Effector memory CD8-positive, alpha-beta T cell (primary cell): ENCODE results near the gene TTC31.
"Not testable (repeated sequence)": the region's sequence is repeated elsewhere in the genome, so short reads cannot be mapped to it uniquely, and the experiment has no call there.

Experiments
- ATAC-seq: fragments of 150-1000 bp; cut with Tn5 transposase; replicated peaks from 2 replicates; pipeline ENCODE4 v1.10.0; 2021; ENCODE audit warnings: mild to moderate bottlenecking, moderate library complexity
- DNase-seq, 3 experiments: peaks; one replicate each; pipeline ENCODE4 v3.0.0; 2021
- H3K27ac Mint-ChIP-seq, 2 donors: one replicate each; pipeline ENCODE4 v1.8.0; 2022; ENCODE audit warnings: mild to moderate bottlenecking in 2 of 2, mixed read lengths in 2 of 2, moderate library complexity in 2 of 2
- H3K27me3 Mint-ChIP-seq, 2 donors: one replicate each; pipeline ENCODE4 v1.8.0; 2022; ENCODE audit warnings: mixed read lengths in 2 of 2
- H3K36me3 Mint-ChIP-seq: one replicate; pipeline ENCODE4 v1.8.0; 2022; ENCODE audit warnings: mild to moderate bottlenecking, moderate library complexity, mixed read lengths; ENCODE audit not compliant: insufficient read depth
- H3K4me1 Mint-ChIP-seq, 2 donors: one replicate each; pipeline ENCODE4 v1.8.0; 2022; ENCODE audit warnings: low read depth in 2 of 2, mixed read lengths in 2 of 2
- H3K4me3 Mint-ChIP-seq, 2 donors: one replicate each; pipeline ENCODE4 v1.8.0; 2022; ENCODE audit warnings: mild to moderate bottlenecking in 2 of 2, mixed read lengths in 2 of 2, moderate library complexity in 2 of 2
- H3K9me3 Mint-ChIP-seq, 2 donors: one replicate each; pipeline ENCODE4 v1.8.0; 2022; ENCODE audit warnings: mixed read lengths in 2 of 2

Gene TTC31

GRCh38 chr2:74461187-74462053 lies 21.5 kb upstream of the TTC31 start:
- Mint-ChIP-seq H3K36me3 (peaks cover 64% of the 10 kb centered on the region), H3K27me3 (no peaks in the 10 kb centered on the region), H3K4me1 (peaks cover 27 to 46% of the 10 kb centered on the region in 2 donors)

GRCh38 chr2:74462054-74462785 lies 20.7 kb upstream of the TTC31 start:
- Mint-ChIP-seq H3K27me3 (no peaks in the 10 kb centered on the region), H3K36me3 (peaks cover 60% of the 10 kb centered on the region), H3K4me3 (peak overlapping the region in 1 of 2 donors; percentile 97), H3K9me3 (no peaks in the 10 kb centered on the region), H3K27ac (peak overlapping the region; percentile 62 to 73), H3K4me1 (peaks cover 19 to 40% of the 10 kb centered on the region in 2 donors)
- ATAC-seq: no peak
- DNase-seq: no peak

More at GRCh38 chr2:74461187-74462053, 21.5 kb upstream of the TTC31 start:
- Mint-ChIP-seq H3K9me3 (no peaks in the 10 kb centered on the region), H3K4me3 (no peak overlapping the region), H3K27ac (peak overlapping the region in 1 of 2 donors; percentile 35)
- ATAC-seq: no peak
- DNase-seq: no peak

- no peak for ATAC-seq
- Mint-ChIP-seq H3K27ac (peak overlapping the region; percentile 62 to 73), H3K4me3 (peak overlapping the region in 1 of 2 donors; percentile 97), H3K9me3 (no peaks in the 10 kb centered on the region), H3K4me1 (peaks cover 18 to 36% of the 10 kb centered on the region in 2 donors), H3K27me3 (no peaks in the 10 kb centered on the region), H3K36me3 (peaks cover 54% of the 10 kb centered on the region)
- DNase-seq: no peak
Observed at GRCh38 chr2:74462786-74463105, 20.1 kb upstream of the TTC31 start.

- Mint-ChIP-seq H3K9me3 (no peaks in the 10 kb centered on the region), H3K4me3 (peak overlapping the region; percentile 97 to 99), H3K36me3 (peaks cover 41% of the 10 kb centered on the region), H3K27ac (peak overlapping the region; percentile 99), H3K4me1 (peaks cover 13 to 26% of the 10 kb centered on the region in 2 donors), H3K27me3 (no peaks in the 10 kb centered on the region)
- no peak for ATAC-seq
- no peak for DNase-seq
Observed at GRCh38 chr2:74464406-74464805, 18.5 kb upstream of the TTC31 start.

- H3K4me3 Mint-ChIP-seq: peak overlapping the region; percentile 36 to 65
- H3K9me3 Mint-ChIP-seq, DNase-seq, ATAC-seq, H3K27me3 Mint-ChIP-seq: not testable (repeated sequence)
- peaks cover 18 to 19% of the 10 kb centered on the region in 2 donors for H3K4me1 Mint-ChIP-seq
- H3K27ac Mint-ChIP-seq: peak overlapping the region; percentile 62 to 84
- H3K36me3 Mint-ChIP-seq: peaks cover 40% of the 10 kb centered on the region
Observed at GRCh38 chr2:74470742-74471141, 12.1 kb upstream of the TTC31 start.

GRCh38 chr2:74471332-74472065 lies 11.4 kb upstream of the TTC31 start:
- H3K4me1 Mint-ChIP-seq: peaks cover 18% of the 10 kb centered on the region in 2 donors
- peak overlapping the region; percentile 96 to 99 for H3K27ac Mint-ChIP-seq
- peak overlapping the region; percentile 88 to 97 for H3K4me3 Mint-ChIP-seq
- DNase-seq (no peak), ATAC-seq (no peak)
- H3K36me3 Mint-ChIP-seq: peaks cover 41% of the 10 kb centered on the region
- H3K9me3 Mint-ChIP-seq: no peaks in the 10 kb centered on the region
- no peaks in the 10 kb centered on the region for H3K27me3 Mint-ChIP-seq

GRCh38 chr2:74472086-74472944 lies 10.6 kb upstream of the TTC31 start, which contains the start of gene MRPL53:
Gene MRPL53 (minus strand): TSS chr2:74472680. CDS start chr2:74472660, 20 bp downstream.
- Mint-ChIP-seq H3K4me3 (peak within 1 kb of the TSS; percentile 88 to 97), H3K27me3 (no peaks in the 10 kb centered on the region), H3K36me3 (peaks cover 41% of the 10 kb centered on the region), H3K4me1 (peaks cover 18% of the 10 kb centered on the region in 2 donors), H3K27ac (peak within 1 kb of the TSS; percentile 96 to 99), H3K9me3 (no peaks in the 10 kb centered on the region)
- ATAC-seq (peak; percentile 95), DNase-seq (peak; percentile 96 to 98 (median 97))

GRCh38 chr2:74472945-74473258 lies 10.0 kb upstream of the TTC31 start:
- peaks cover 41% of the 10 kb centered on the region for H3K36me3 Mint-ChIP-seq

GRCh38 chr2:74474481-74474880 lies 8.4 kb upstream of the TTC31 start:
- Mint-ChIP-seq H3K4me1 (peaks cover 21% of the 10 kb centered on the region in 2 donors), H3K4me3 (no peak overlapping the region), H3K9me3 (no peaks in the 10 kb centered on the region), H3K27me3 (no peaks in the 10 kb centered on the region), H3K36me3 (peaks cover 46% of the 10 kb centered on the region), H3K27ac (peak overlapping the region; percentile 96 to 99)
- ATAC-seq (no peak), DNase-seq (no peak)

More at GRCh38 chr2:74472945-74473258, 10.0 kb upstream of the TTC31 start:
- H3K27ac Mint-ChIP-seq: peak overlapping the region; percentile 96 to 99
- H3K27me3 Mint-ChIP-seq: no peaks in the 10 kb centered on the region
- no peaks in the 10 kb centered on the region for H3K9me3 Mint-ChIP-seq
- H3K4me1 Mint-ChIP-seq: peaks cover 18% of the 10 kb centered on the region in 2 donors
- H3K4me3 Mint-ChIP-seq: peak overlapping the region; percentile 88 to 97
- DNase-seq (no peak), ATAC-seq (no peak)

GRCh38 chr2:74474899-74475298 lies 8.0 kb upstream of the TTC31 start:
- H3K27me3 Mint-ChIP-seq: no peaks in the 10 kb centered on the region
- peaks cover 20 to 21% of the 10 kb centered on the region in 2 donors for H3K4me1 Mint-ChIP-seq
- H3K36me3 Mint-ChIP-seq: peaks cover 46% of the 10 kb centered on the region
- no peak overlapping the region for H3K4me3 Mint-ChIP-seq
- peak overlapping the region in 1 of 2 donors; percentile 99 for H3K27ac Mint-ChIP-seq
- DNase-seq (no peak), ATAC-seq (no peak)
- no peaks in the 10 kb centered on the region for H3K9me3 Mint-ChIP-seq

GRCh38 chr2:74481431-74481830 lies 1.4 kb upstream of the TTC31 start:
- Mint-ChIP-seq H3K27ac (peak overlapping the region in 1 of 2 donors; percentile 97), H3K9me3 (no peaks in the 10 kb centered on the region), H3K4me3 (peak overlapping the region; percentile 91 to 97), H3K36me3 (peaks cover 38% of the 10 kb centered on the region), H3K27me3 (no peaks in the 10 kb centered on the region), H3K4me1 (peaks cover 9 to 27% of the 10 kb centered on the region in 2 donors)
- DNase-seq (no peak), ATAC-seq (no peak)

GRCh38 chr2:74481961-74482800 lies 700 bp upstream of the TTC31 start:
- Mint-ChIP-seq H3K36me3 (peaks cover 38% of the 10 kb centered on the region), H3K4me3 (peak overlapping the region; percentile 91 to 97), H3K9me3 (no peaks in the 10 kb centered on the region), H3K27ac (peak overlapping the region; percentile 96 to 97), H3K27me3 (no peaks in the 10 kb centered on the region), H3K4me1 (peaks cover 9 to 27% of the 10 kb centered on the region in 2 donors)
- DNase-seq (peak in 2 of 3 experiments; percentile 41 to 53), ATAC-seq (peak; percentile 45)
